K562 (cell line): ENCODE measurements around the gene CORT. TPM values are rescaled to one million over a fixed set of nuclear protein-coding genes. Genes with fewer than 3 reads are reported as not detected.

Experiments used
- ATAC-seq: fragments of 200-7000 bp; cut with Tn5 transposase; 3 replicates; pipeline ENCODE4 v1.9.1; 2020; ENCODE audit warnings: moderate library complexity
- BruUV-seq: library from RNA; stranded (reverse); fragments of 400-500 nt; replicated peaks from 2 replicates; lab custom pipeline; 2021; lab: Mats Ljungman, UMichigan
- CTCF ChIA-PET: fragments of 300-600 bp; formaldehyde crosslinking; extraction: SDS; loops from one replicate; lab custom pipeline; 2021; ENCODE audit warnings: low intra/inter-chr PET ratio; lab: Yijun Ruan, JAX
- POLR2A ChIA-PET: fragments of 300-600, 350-650 bp; sonication (Branson Sonifier 250); formaldehyde crosslinking; extraction: SDS; loops from one replicate; lab custom pipeline; 2021; ENCODE audit warnings: antibody characterized with exemption, inconsistent platforms; lab: Yijun Ruan, JAX
- DNase-seq, 4 experiments: peaks; one replicate each; pipeline versions ENCODE4 v3.0.0 to v3.0.0-alpha.2; 2011 to 2018; ENCODE audit warnings: low spot score in 3 of 4, mixed read lengths in 3 of 4; ENCODE audit errors: extremely low read depth in 1 of 4
- FAIRE-seq: peaks from 2 replicates; lab custom pipeline; 2011; peaks lifted over from hg19 to GRCh38; lab: Jason Lieb, UNC
- H2AFZ ChIP-seq: 2 replicates; pipeline ENCODE4 v1.6.0; 2011; ENCODE audit warnings: low read depth, low read length, control low read depth, inconsistent platforms
- H3K27ac ChIP-seq: fragments of 200-600 bp; 3 replicates; pipeline ENCODE4 v1.8.0; 2011; ENCODE audit warnings: low read depth, mild to moderate bottlenecking, control low read depth, inconsistent platforms, low read length, moderate library complexity, mixed read lengths; ENCODE audit errors: extremely low read depth
- H3K27me3 ChIP-seq, 2 experiments: fragments of 300-600 bp in 1 of 2; 2 replicates in 1 of 2; 3 replicates in 1 of 2; pipeline versions ENCODE4 v1.6.0 to v1.8.0; 2011; ENCODE audit warnings: inconsistent platforms in 2 of 2, low read length in 2 of 2, mild to moderate bottlenecking in 1 of 2, mixed read lengths in 1 of 2, moderate library complexity in 1 of 2; ENCODE audit not compliant: control insufficient read depth in 2 of 2, insufficient read depth in 2 of 2
- H3K36me3 ChIP-seq: fragments of 300-600 bp; 3 replicates; pipeline ENCODE4 v1.8.0; 2011; ENCODE audit warnings: mild to moderate bottlenecking, low read length, inconsistent platforms; ENCODE audit not compliant: control insufficient read depth, insufficient read depth
- H3K4me1 ChIP-seq, 2 experiments: fragments of 200-600 bp in 1 of 2; replicated peaks in 1 of 2; 2 replicates in 1 of 2; 3 replicates in 1 of 2; pipeline versions ENCODE4 v1.5.1 to v1.8.0; 2011; ENCODE audit warnings: inconsistent platforms in 2 of 2, low read length in 2 of 2, mild to moderate bottlenecking in 1 of 2, mixed read lengths in 1 of 2, moderate library complexity in 1 of 2; ENCODE audit not compliant: control insufficient read depth in 2 of 2, insufficient read depth in 2 of 2
- H3K4me2 ChIP-seq: 2 replicates; pipeline ENCODE4 v1.6.1; 2011; ENCODE audit warnings: low read length, control low read depth, inconsistent platforms, mixed read lengths; ENCODE audit not compliant: insufficient read depth
- H3K4me3 ChIP-seq: fragments of 200-600 bp; sonication (generic), shearing (Covaris generic); 2 replicates; pipeline ENCODE4 v1.5.1; 2016; ENCODE audit warnings: control low read depth, inconsistent platforms
- H3K79me2 ChIP-seq: fragments of 200-600 bp; 3 replicates; pipeline ENCODE4 v1.8.0; 2011; ENCODE audit warnings: low read length, inconsistent platforms; ENCODE audit not compliant: control insufficient read depth, insufficient read depth
- H3K9ac ChIP-seq, 2 experiments: 2 replicates each; pipeline versions ENCODE4 v1.6.0 to v1.6.1; 2011; ENCODE audit warnings: low read depth in 2 of 2, low read length in 2 of 2, control low read depth in 1 of 2, inconsistent platforms in 1 of 2, mild to moderate bottlenecking in 1 of 2, mixed read lengths in 1 of 2; ENCODE audit not compliant: insufficient read depth in 1 of 2
- H3K9me1 ChIP-seq: one replicate; pipeline ENCODE4 v1.6.0; 2011; ENCODE audit warnings: inconsistent platforms, mild to moderate bottlenecking, low read length, moderate library complexity; ENCODE audit not compliant: control insufficient read depth, insufficient read depth
- H3K9me3 ChIP-seq: replicated peaks from 2 replicates; pipeline ENCODE4 v1.5.1; 2011; ENCODE audit warnings: low read depth, low read length, inconsistent platforms; ENCODE audit not compliant: control insufficient read depth, insufficient read depth
- H4K20me1 ChIP-seq: replicated peaks from 2 replicates; pipeline ENCODE4 v1.6.1; 2011; ENCODE audit warnings: low read length, inconsistent platforms, mixed read lengths; ENCODE audit not compliant: control insufficient read depth, insufficient read depth
- GTF2E2 ChIP-seq: fragments of 200-800 bp; sonication (Bioruptor generic); IDR thresholded peaks from 2 replicates; pipeline ENCODE4 v1.6.1; 2016; ENCODE audit warnings: missing genetic modification characterization, missing compliant biosample characterization
- LEF1 ChIP-seq: fragments of 450-650 bp; IDR thresholded peaks from 2 replicates; pipeline ENCODE4 v1.6.1; 2016; ENCODE audit warnings: mild to moderate bottlenecking
- TAF1 ChIP-seq: IDR thresholded peaks from 2 replicates; pipeline ENCODE4 v1.6.1; 2011; ENCODE audit warnings: mild to moderate bottlenecking, low read length, moderate library complexity; ENCODE audit not compliant: insufficient read depth, control insufficient read depth, severe bottlenecking; ENCODE audit errors: extremely low read depth
- TEAD2 ChIP-seq: fragments of 450-650 bp; IDR thresholded peaks from 2 replicates; pipeline ENCODE4 v1.6.1; 2016; ENCODE audit warnings: missing genetic modification characterization, control low read depth, missing compliant biosample characterization
- ZNF143 ChIP-seq: sonication (generic); formaldehyde crosslinking; IDR thresholded peaks from 2 replicates; pipeline ENCODE4 v1.9.0; 2022; ENCODE audit warnings: mild to moderate bottlenecking, missing genetic modification reagents
- ZNF644 ChIP-seq: fragments of 200-800 bp; sonication (Bioruptor generic); IDR thresholded peaks from 2 replicates; pipeline ENCODE4 v1.6.1; 2016; ENCODE audit warnings: low read depth, missing genetic modification characterization, missing compliant biosample characterization
- WGBS: fragments of 100-300 bp; shearing (Covaris generic); methylation state at CpG from one replicate; pipeline ENCODE4 v1.1.6; 2016; ENCODE audit warnings: low coverage, mixed read lengths; ENCODE audit not compliant: insufficient coverage; ENCODE audit errors: missing lambda C conversion rate; 5-methylcytosine and 5-hydroxymethylcytosine counted together
- in situ Hi-C: fragments of 300-500 bp; cut with MboI; formaldehyde crosslinking; loops from 4 replicates; pipeline ENCODE4 v1.15.0; 2018; ENCODE audit warnings: inconsistent platforms, mixed read lengths
- intact Hi-C: fragments of 100-400 bp; cut with micrococcal nuclease; formaldehyde crosslinking; loops from 2 replicates; pipeline ENCODE4 v1.14.2; 2022
- polyA plus RNA-seq, 8 experiments: library from polyadenylated mRNA; depleted of rRNA in 4 of 8; stranded (reverse) in 5 of 8; unstranded in 3 of 8; fragments of >200 nt; fragmentation: Nextera tagmentation in 2 of 8; fragmentation: Illumina TruSeq in 1 of 8; extraction: Ambion mirVana in 2 of 8; extraction: Trizol in 1 of 8; gene quantifications; 2 replicates each; pipeline versions ENCODE4 v1.2.1 to v1.2.3, GENCODE V29; 2011 to 2014; ENCODE audit warnings: inconsistent platforms in 1 of 8, missing spikeins in 1 of 8
- total RNA-seq, 7 experiments: library from RNA; depleted of rRNA in 6 of 7; stranded (reverse); fragments of >200 nt in 6 of 7; fragmentation: Illumina TruSeq in 2 of 7; extraction: Trizol in 2 of 7; gene quantifications; 2 replicates each; pipeline versions ENCODE4 v1.2.1 to v1.2.3, GENCODE V29; 2011 to 2021; ENCODE audit warnings: low replicate concordance in 1 of 7

Gene CORT
- total and polyA plus RNA-seq, 9 of the 15 experiments (the other 6 are each of a cell fraction or from before 2014, with no cell fraction given) = 0.08 to 0.54 (median 0.13) TPM; not detected in 5

- Histone ChIP-seq H3K36me3 (peaks cover 33% of the 10 kb centered on the region), H3K79me2 (peaks cover 88% of the 10 kb centered on the region), H2AFZ (no peak overlapping the region), H3K27me3 (no peaks in the 10 kb centered on the region), H4K20me1 (peaks cover 48% of the 10 kb centered on the region), H3K4me2 (no peak overlapping the region), H3K9ac (peak overlapping the region in 1 of 2 experiments; percentile 7; a peak in 1 of 4 replicates), H3K9me3 (no peaks in the 10 kb centered on the region), H3K9me1 (no peaks in the 10 kb centered on the region), H3K4me3 (no peak overlapping the region), H3K27ac (no peak overlapping the region; the same call in 2 of the 3 replicates), H3K4me1 (peaks cover 0 to 3% of the 10 kb centered on the region in 2 experiments; a peak in 2 of 5 replicates)
- POLR2A ChIA-PET = interaction anchor here (0.6 to 2.5 kb wide), 8 partner anchors 17 to 596 kb away, joined by 3 to 27 read pairs (median 3); partner anchors contain the start of gene CENPS
- CTCF ChIA-PET = interaction anchor here (0.6 to 7.1 kb wide), 4 partner anchors 10 to 1149 kb away, joined by 3 to 95 read pairs (median 18); partner anchors contain the start of gene CENPS
- intact Hi-C loops = loop anchor here (2.0 kb wide), 1 partner anchor 21 kb away; the partner anchor contains the start of gene PEX14
- TF ChIP-seq TEAD2 = no peak
- no peak for TF ChIP-seq ZNF143
- TF ChIP-seq TAF1 = no peak
- TF ChIP-seq ZNF644 (tag) = no peak
- TF ChIP-seq LEF1 = no peak
- no peak for TF ChIP-seq GTF2E2 (tag)
- BruUV-seq = no TSS peak
- 83% methylated on average over 10 of the region's 10 CpGs for WGBS
- ATAC-seq = no peak
- FAIRE-seq = no peak
- in situ Hi-C loops = loop anchor here (5.0 kb wide), 1 partner anchor 118 kb away; no protein-coding TSS in a partner anchor
- DNase-seq = no peak
Observed at GRCh38 chr1:10495475-10495817, 45.6 kb downstream of the CORT start.
